Vagina (tissue), 2 donors: ENCODE results near the gene CASP10.

Experiments
- POLR2A ChIP-seq, 2 donors: fragments of 450-650 bp; IDR thresholded peaks; one replicate each; pipeline ENCODE4 v1.6.1; 2017; ENCODE audit warnings: antibody characterized with exemption in 2 of 2, mild to moderate bottlenecking in 2 of 2, moderate library complexity in 2 of 2
- POLR2AphosphoS5 ChIP-seq, 2 donors: sonication (generic); formaldehyde crosslinking; IDR thresholded peaks; one replicate each; pipeline ENCODE4 v1.9.0; 2017; ENCODE audit warnings: antibody characterized with exemption in 2 of 2, mild to moderate bottlenecking in 2 of 2, low read depth in 1 of 2; ENCODE audit not compliant: insufficient read depth in 1 of 2
- TF ChIP-seq, protein P1 (sequence below), 3 experiments: fragments of 450-650 bp in 2 of 3; fragments of 200-600 bp in 1 of 3; sonication (generic) in 1 of 3; IDR thresholded peaks; one replicate each; pipeline ENCODE4 v1.5.1; 2017 to 2019; ENCODE audit warnings: antibody characterized with exemption in 3 of 3, mild to moderate bottlenecking in 2 of 3, moderate library complexity in 2 of 3

DNA sequence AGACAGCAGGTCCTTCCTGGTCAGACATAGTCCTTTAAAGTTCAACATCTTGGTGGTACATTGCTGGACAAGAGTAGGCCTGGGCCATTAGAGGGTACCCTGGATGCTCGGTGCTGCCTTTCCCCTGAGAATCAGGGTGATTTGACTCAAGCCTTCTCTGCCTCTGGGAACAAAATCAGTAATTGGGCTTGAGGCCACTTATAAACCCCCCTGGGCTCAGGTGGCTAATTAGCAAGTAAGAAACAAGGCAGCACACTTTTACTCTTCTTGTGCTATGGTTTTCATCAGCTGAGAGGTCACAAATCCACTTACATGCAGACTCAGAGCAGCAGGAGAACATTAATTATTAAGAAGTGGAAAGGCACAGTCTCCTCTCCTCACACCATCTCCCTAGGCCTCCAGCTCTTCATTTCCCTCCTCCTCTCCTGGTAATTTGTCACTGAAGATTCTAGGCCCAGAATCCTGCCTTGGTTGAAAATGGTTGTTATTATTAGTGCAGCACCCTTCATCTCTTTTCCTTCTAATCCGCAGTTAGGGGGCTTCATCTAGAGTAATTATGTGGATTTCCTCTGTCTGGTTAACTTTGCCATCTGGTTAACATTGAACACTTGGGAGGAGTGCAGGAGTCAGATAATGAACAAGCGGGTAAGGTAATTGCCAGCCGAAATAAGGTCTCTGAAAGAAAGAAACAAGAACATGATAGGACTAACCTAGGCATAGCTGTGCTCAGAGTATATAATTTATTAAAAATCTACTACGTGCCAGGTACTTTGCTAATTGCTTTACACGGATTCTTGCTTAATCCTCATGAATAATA is 29.7 kb upstream of the CASP10 start:
- TF ChIP-seq, protein P1, sequence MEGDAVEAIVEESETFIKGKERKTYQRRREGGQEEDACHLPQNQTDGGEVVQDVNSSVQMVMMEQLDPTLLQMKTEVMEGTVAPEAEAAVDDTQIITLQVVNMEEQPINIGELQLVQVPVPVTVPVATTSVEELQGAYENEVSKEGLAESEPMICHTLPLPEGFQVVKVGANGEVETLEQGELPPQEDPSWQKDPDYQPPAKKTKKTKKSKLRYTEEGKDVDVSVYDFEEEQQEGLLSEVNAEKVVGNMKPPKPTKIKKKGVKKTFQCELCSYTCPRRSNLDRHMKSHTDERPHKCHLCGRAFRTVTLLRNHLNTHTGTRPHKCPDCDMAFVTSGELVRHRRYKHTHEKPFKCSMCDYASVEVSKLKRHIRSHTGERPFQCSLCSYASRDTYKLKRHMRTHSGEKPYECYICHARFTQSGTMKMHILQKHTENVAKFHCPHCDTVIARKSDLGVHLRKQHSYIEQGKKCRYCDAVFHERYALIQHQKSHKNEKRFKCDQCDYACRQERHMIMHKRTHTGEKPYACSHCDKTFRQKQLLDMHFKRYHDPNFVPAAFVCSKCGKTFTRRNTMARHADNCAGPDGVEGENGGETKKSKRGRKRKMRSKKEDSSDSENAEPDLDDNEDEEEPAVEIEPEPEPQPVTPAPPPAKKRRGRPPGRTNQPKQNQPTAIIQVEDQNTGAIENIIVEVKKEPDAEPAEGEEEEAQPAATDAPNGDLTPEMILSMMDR (IDR thresholded peaks at IDR 0.05): no peak
- TF ChIP-seq POLR2A (IDR thresholded peaks at IDR 0.05) (no peak), POLR2AphosphoS5 (IDR thresholded peaks at IDR 0.05; ENCODE audit: insufficient read depth in 1 of 2, low read depth in 1 of 2) (no peak)
